Keratinocyte (primary cell): ENCODE data around the gene DGAT2L6. TPM values are rescaled to one million over a fixed set of nuclear protein-coding genes. Genes with fewer than 3 reads are reported as not detected.

Source experiments
- DNase-seq: peaks from one replicate; pipeline ENCODE4 v3.0.0-alpha.2; 2011; ENCODE audit warnings: low read depth, missing footprints, low spot score
- FAIRE-seq: peaks from 2 replicates; lab custom pipeline; 2011; peaks lifted over from hg19 to GRCh38; lab: Jason Lieb, UNC
- H2AFZ ChIP-seq: 2 replicates; pipeline ENCODE4 v1.6.0; 2012; ENCODE audit warnings: low read length, control low read depth, inconsistent platforms; ENCODE audit not compliant: control insufficient read depth
- H3K27ac ChIP-seq: 2 replicates; pipeline ENCODE4 v1.5.1; 2011; ENCODE audit warnings: low read length; ENCODE audit not compliant: control insufficient read depth, insufficient read depth
- H3K27me3 ChIP-seq: 3 replicates; pipeline ENCODE4 v1.6.0; 2011; ENCODE audit warnings: low read length; ENCODE audit not compliant: control insufficient read depth, insufficient read depth; ENCODE audit errors: extremely low read depth
- H3K36me3 ChIP-seq, 2 experiments: 2 replicates in 1 of 2; 3 replicates in 1 of 2; pipeline ENCODE4 v1.5.1; 2011; ENCODE audit warnings: low read length in 2 of 2, mild to moderate bottlenecking in 1 of 2; ENCODE audit not compliant: control insufficient read depth in 2 of 2, insufficient read depth in 2 of 2; ENCODE audit errors: extremely low read depth in 1 of 2
- H3K4me1 ChIP-seq: 3 replicates; pipeline ENCODE4 v1.5.1; 2011; ENCODE audit warnings: low read length; ENCODE audit not compliant: control insufficient read depth, insufficient read depth; ENCODE audit errors: extremely low read depth
- H3K4me2 ChIP-seq: 3 replicates; pipeline ENCODE4 v1.6.0; 2011; ENCODE audit warnings: low read depth, low read length; ENCODE audit not compliant: control insufficient read depth, insufficient read depth; ENCODE audit errors: extremely low read depth
- H3K4me3 ChIP-seq, 3 experiments: fragments of 200-600 bp in 1 of 3; sonication (generic) in 1 of 3; 2 replicates in 2 of 3; 3 replicates in 1 of 3; pipeline ENCODE4 v1.5.1; 2011 to 2016; ENCODE audit warnings: low read length in 3 of 3, mild to moderate bottlenecking in 3 of 3, control low read depth in 2 of 3, inconsistent platforms in 1 of 3, low read depth in 1 of 3, mixed read lengths in 1 of 3, mixed run types in 1 of 3, moderate library complexity in 1 of 3; ENCODE audit not compliant: control insufficient read depth in 2 of 3, insufficient read depth in 2 of 3; ENCODE audit errors: extremely low read depth in 1 of 3
- H3K79me2 ChIP-seq: 2 replicates; pipeline ENCODE4 v1.6.0; 2012; ENCODE audit warnings: low read length; ENCODE audit not compliant: control insufficient read depth, insufficient read depth
- H3K9ac ChIP-seq: 3 replicates; pipeline ENCODE4 v1.6.0; 2011; ENCODE audit warnings: low read length; ENCODE audit not compliant: control insufficient read depth, insufficient read depth; ENCODE audit errors: extremely low read depth
- H3K9me1 ChIP-seq: 3 replicates; pipeline ENCODE4 v1.6.0; 2011; ENCODE audit warnings: low read length; ENCODE audit not compliant: control insufficient read depth, insufficient read depth; ENCODE audit errors: extremely low read depth
- H3K9me3 ChIP-seq: 2 replicates; pipeline ENCODE4 v1.5.1; 2012; ENCODE audit warnings: low read depth, low read length; ENCODE audit not compliant: control insufficient read depth
- H4K20me1 ChIP-seq: 3 replicates; pipeline ENCODE4 v1.6.0; 2011; ENCODE audit warnings: low read length; ENCODE audit not compliant: control insufficient read depth, insufficient read depth; ENCODE audit errors: extremely low read depth
- EZH2 ChIP-seq: IDR thresholded peaks from one replicate; pipeline ENCODE4 v1.6.1; 2012; ENCODE audit warnings: inconsistent platforms, mild to moderate bottlenecking, low read length, moderate library complexity
- dilution Hi-C: fragments of 300-500 bp; cut with MboI; formaldehyde crosslinking; loops from one replicate; pipeline ENCODE4 v1.7.0; 2020; ENCODE audit warnings: low sequenced_read_pairs; ENCODE audit not compliant: extremely low pct_ligation_motif_present
- polyA plus RNA-seq, 5 experiments: library from polyadenylated mRNA; depleted of rRNA in 3 of 5; stranded (reverse) in 3 of 5; stranded (forward) in 1 of 5; unstranded in 1 of 5; fragments of >200 nt; gene quantifications; 1 replicate in 1 of 5; 2 replicates in 3 of 5; 3 replicates in 1 of 5; pipeline versions ENCODE4 v1.2.1 to v1.2.3, GENCODE V29; 2011 to 2012; ENCODE audit warnings: missing spikeins in 2 of 5, low read depth in 1 of 5, low replicate concordance in 1 of 5
- TF ChIP-seq, protein P1 (sequence below), 3 experiments: IDR thresholded peaks in 1 of 3; conservative IDR thresholded peaks in 1 of 3; optimal IDR thresholded peaks in 1 of 3; 2 replicates in 2 of 3; 3 replicates in 1 of 3; pipeline versions ENCODE3 to v1.5.1; 2011; ENCODE audit warnings: low read length in 3 of 3, mild to moderate bottlenecking in 3 of 3, moderate library complexity in 2 of 3, control low read depth in 1 of 3, inconsistent platforms in 1 of 3; ENCODE audit not compliant: insufficient read depth in 2 of 3; ENCODE audit errors: extremely low read depth in 1 of 3

Gene DGAT2L6
- polyA plus RNA-seq, 1 donor (not counting 4 experiments of a cell fraction or from before 2014, with no cell fraction given) = not detected

GRCh38 chrX:70196961-70197720 is 19.9 kb downstream of the DGAT2L6 start:
- DNase-seq = peak; percentile 36
- Histone ChIP-seq H3K9me1 (no peaks in the 10 kb centered on the region), H4K20me1 (no peaks in the 10 kb centered on the region), H3K9me3 (no peaks in the 10 kb centered on the region), H3K36me3 (no peaks in the 10 kb centered on the region), H2AFZ (no peak overlapping the region), H3K79me2 (no peaks in the 10 kb centered on the region), H3K27ac (no peak overlapping the region), H3K4me3 (no peak overlapping the region), H3K9ac (no peak overlapping the region), H3K27me3 (peaks cover 4% of the 10 kb centered on the region), H3K4me2 (no peak overlapping the region), H3K4me1 (no peaks in the 10 kb centered on the region)
- FAIRE-seq = peak; percentile 5
- TF ChIP-seq, protein P1, sequence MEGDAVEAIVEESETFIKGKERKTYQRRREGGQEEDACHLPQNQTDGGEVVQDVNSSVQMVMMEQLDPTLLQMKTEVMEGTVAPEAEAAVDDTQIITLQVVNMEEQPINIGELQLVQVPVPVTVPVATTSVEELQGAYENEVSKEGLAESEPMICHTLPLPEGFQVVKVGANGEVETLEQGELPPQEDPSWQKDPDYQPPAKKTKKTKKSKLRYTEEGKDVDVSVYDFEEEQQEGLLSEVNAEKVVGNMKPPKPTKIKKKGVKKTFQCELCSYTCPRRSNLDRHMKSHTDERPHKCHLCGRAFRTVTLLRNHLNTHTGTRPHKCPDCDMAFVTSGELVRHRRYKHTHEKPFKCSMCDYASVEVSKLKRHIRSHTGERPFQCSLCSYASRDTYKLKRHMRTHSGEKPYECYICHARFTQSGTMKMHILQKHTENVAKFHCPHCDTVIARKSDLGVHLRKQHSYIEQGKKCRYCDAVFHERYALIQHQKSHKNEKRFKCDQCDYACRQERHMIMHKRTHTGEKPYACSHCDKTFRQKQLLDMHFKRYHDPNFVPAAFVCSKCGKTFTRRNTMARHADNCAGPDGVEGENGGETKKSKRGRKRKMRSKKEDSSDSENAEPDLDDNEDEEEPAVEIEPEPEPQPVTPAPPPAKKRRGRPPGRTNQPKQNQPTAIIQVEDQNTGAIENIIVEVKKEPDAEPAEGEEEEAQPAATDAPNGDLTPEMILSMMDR (optimal IDR thresholded peaks at IDR 0.05 in 1 of 3, IDR thresholded peaks at IDR 0.05 in 1 of 3, conservative IDR thresholded peaks at IDR 0.05 in 1 of 3; ENCODE audit: extremely low read depth in 1 of 3, insufficient read depth in 2 of 3, low read length in 3 of 3) = peak; percentile 63 to 68 (median 68)
- no peak for TF ChIP-seq EZH2
- dilution Hi-C loops = no loop called here

GRCh38 chrX:70201732-70202131 is 24.4 kb downstream of the DGAT2L6 start:
- H3K4me2 ChIP-seq = no peak overlapping the region
- no peaks in the 10 kb centered on the region for H3K9me3 ChIP-seq
- H4K20me1 ChIP-seq = no peaks in the 10 kb centered on the region
- no peak overlapping the region for H2AFZ ChIP-seq
- no peaks in the 10 kb centered on the region for H3K36me3 ChIP-seq
- H3K27ac ChIP-seq = no peak overlapping the region
- H3K4me3 ChIP-seq = no peak overlapping the region
- H3K9me1 ChIP-seq = no peaks in the 10 kb centered on the region
- TF ChIP-seq, protein P1 (optimal IDR thresholded peaks at IDR 0.05 in 1 of 3, IDR thresholded peaks at IDR 0.05 in 1 of 3, conservative IDR thresholded peaks at IDR 0.05 in 1 of 3; ENCODE audit: extremely low read depth in 1 of 3, insufficient read depth in 2 of 3, low read length in 3 of 3) = no peak
- TF ChIP-seq EZH2 = no peak
- no peaks in the 10 kb centered on the region for H3K4me1 ChIP-seq
- dilution Hi-C loops = no loop called here
- DNase-seq = no peak
- H3K79me2 ChIP-seq = no peaks in the 10 kb centered on the region
- FAIRE-seq = no peak
- peaks cover 7% of the 10 kb centered on the region for H3K27me3 ChIP-seq
- no peak overlapping the region for H3K9ac ChIP-seq
